ENCODE data around the gene CRYBB1.

CRYBB1 gene

GRCh38 chr22:26610072-26610958 is 7.5 kb downstream of the CRYBB1 start:
- Histone ChIP-seq H3K27me3 (ENCODE audit: low read depth, low read length) (peaks cover 13% of the 10 kb centered on the region), H3K36me3 (replicated peaks; ENCODE audit: low read depth, low read length) (no peaks in the 10 kb centered on the region), H3K4me2 (ENCODE audit: low read length) (peak overlapping the region; percentile 65), H2AFZ (ENCODE audit: low read depth, low read length) (peak overlapping the region; percentile 62), H3K79me2 (ENCODE audit: low read length) (no peaks in the 10 kb centered on the region), H3K4me1 (ENCODE audit: low read length) (peaks cover 22% of the 10 kb centered on the region), H3K27ac (ENCODE audit: low read length) (no peak overlapping the region), H3K4me3 (ENCODE audit: low read length) (peak overlapping the region; percentile 23), H4K20me1 (ENCODE audit: insufficient read depth, low read length) (no peaks in the 10 kb centered on the region), H3K9me3 (ENCODE audit: insufficient read depth, low read length) (no peaks in the 10 kb centered on the region), H3K9ac (ENCODE audit: low read length) (peak overlapping the region; percentile 8; the same call in 1 of the 2 replicates)
- TF ChIP-seq CTCF (IDR thresholded peaks at IDR 0.05; ENCODE audit: low read depth, low read length), result no peak
- no peak for TF ChIP-seq EZH2phosphoT487 (IDR thresholded peaks at IDR 0.05; ENCODE audit: low read depth)

DNA sequence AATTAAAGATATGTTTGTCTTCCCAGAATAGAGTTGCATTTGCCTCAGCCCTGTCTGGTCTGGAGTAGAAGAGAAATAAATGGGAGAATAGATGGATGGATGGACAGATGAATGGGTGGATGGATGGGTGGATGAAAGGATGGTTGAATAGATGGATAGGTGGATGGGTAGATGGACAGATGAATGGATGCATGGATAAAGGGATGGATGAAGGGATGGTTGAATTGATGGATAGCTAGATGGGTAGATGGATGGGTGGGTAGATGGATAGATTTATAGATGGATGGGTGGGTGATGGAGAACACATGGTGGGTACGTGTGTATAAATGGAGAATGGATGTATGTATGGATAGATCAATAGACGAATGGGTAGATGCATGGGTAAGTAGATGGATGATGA is 8.5 kb downstream of the CRYBB1 start:
- H4K20me1 ChIP-seq (ENCODE audit: insufficient read depth, low read length), result no peaks in the 10 kb centered on the region
- H3K9me3 ChIP-seq (ENCODE audit: insufficient read depth, low read length), result no peaks in the 10 kb centered on the region
- H3K9ac ChIP-seq (ENCODE audit: low read length), result no peak overlapping the region
- no peaks in the 10 kb centered on the region for H3K79me2 ChIP-seq (ENCODE audit: low read length)
- peaks cover 13% of the 10 kb centered on the region for H3K27me3 ChIP-seq (ENCODE audit: low read depth, low read length)
- H3K4me1 ChIP-seq (ENCODE audit: low read length), result peaks cover 18% of the 10 kb centered on the region
- H3K4me3 ChIP-seq (ENCODE audit: low read length), result no peak overlapping the region
- no peak overlapping the region for H3K4me2 ChIP-seq (ENCODE audit: low read length)
- no peak overlapping the region for H2AFZ ChIP-seq (ENCODE audit: low read depth, low read length)
- H3K27ac ChIP-seq (ENCODE audit: low read length), result no peak overlapping the region
- no peaks in the 10 kb centered on the region for H3K36me3 ChIP-seq (replicated peaks; ENCODE audit: low read depth, low read length)
- TF ChIP-seq EZH2phosphoT487 (IDR thresholded peaks at IDR 0.05; ENCODE audit: low read depth), result no peak
- no peak for TF ChIP-seq CTCF (IDR thresholded peaks at IDR 0.05; ENCODE audit: low read depth, low read length)

- no peaks in the 10 kb centered on the region for H4K20me1 ChIP-seq (ENCODE audit: insufficient read depth, low read length)
- no peak overlapping the region for H3K27ac ChIP-seq (ENCODE audit: low read length)
- no peak for TF ChIP-seq CTCF (IDR thresholded peaks at IDR 0.05; ENCODE audit: low read depth, low read length)
- no peak for TF ChIP-seq EZH2phosphoT487 (IDR thresholded peaks at IDR 0.05; ENCODE audit: low read depth)
- no peak overlapping the region for H3K4me3 ChIP-seq (ENCODE audit: low read length)
- no peak overlapping the region for H2AFZ ChIP-seq (ENCODE audit: low read depth, low read length)
- peaks cover 13% of the 10 kb centered on the region for H3K27me3 ChIP-seq (ENCODE audit: low read depth, low read length)
- H3K4me2 ChIP-seq (ENCODE audit: low read length), result no peak overlapping the region
- H3K36me3 ChIP-seq (replicated peaks; ENCODE audit: low read depth, low read length), result no peaks in the 10 kb centered on the region
- no peaks in the 10 kb centered on the region for H3K79me2 ChIP-seq (ENCODE audit: low read length)
- H3K4me1 ChIP-seq (ENCODE audit: low read length), result peaks cover 18% of the 10 kb centered on the region
- no peak overlapping the region for H3K9ac ChIP-seq (ENCODE audit: low read length)
- no peaks in the 10 kb centered on the region for H3K9me3 ChIP-seq (ENCODE audit: insufficient read depth, low read length)
Measured at GRCh38 chr22:26608129-26608528, 9.7 kb downstream of the CRYBB1 start.

- Histone ChIP-seq H3K4me2 (ENCODE audit: low read length) (no peak overlapping the region), H3K79me2 (ENCODE audit: low read length) (no peaks in the 10 kb centered on the region), H3K4me1 (ENCODE audit: low read length) (peaks cover 18% of the 10 kb centered on the region), H3K9ac (ENCODE audit: low read length) (no peak overlapping the region), H4K20me1 (ENCODE audit: insufficient read depth, low read length) (no peaks in the 10 kb centered on the region), H3K4me3 (ENCODE audit: low read length) (no peak overlapping the region), H3K27me3 (ENCODE audit: low read depth, low read length) (peaks cover 13% of the 10 kb centered on the region), H2AFZ (ENCODE audit: low read depth, low read length) (no peak overlapping the region), H3K9me3 (ENCODE audit: insufficient read depth, low read length) (no peaks in the 10 kb centered on the region), H3K27ac (ENCODE audit: low read length) (no peak overlapping the region), H3K36me3 (replicated peaks; ENCODE audit: low read depth, low read length) (no peaks in the 10 kb centered on the region)
- TF ChIP-seq EZH2phosphoT487 (IDR thresholded peaks at IDR 0.05; ENCODE audit: low read depth), result no peak
- no peak for TF ChIP-seq CTCF (IDR thresholded peaks at IDR 0.05; ENCODE audit: low read depth, low read length)
Measured at GRCh38 chr22:26606611-26607010, 11.2 kb downstream of the CRYBB1 start.
